DND-41 (cell line): ENCODE results near the gene PPARA.
"Not testable (repeated sequence)": the region's sequence is repeated elsewhere in the genome, so short reads cannot be mapped to it uniquely, and the experiment has no call there.

Experiments
- ATAC-seq: fragments of 200-7000 bp; cut with Tn5 transposase; 3 replicates; pipeline ENCODE4 v1.9.1; 2021; ENCODE audit warnings: low read depth; ENCODE audit not compliant: insufficient read depth
- DNase-seq: peaks from one replicate; pipeline ENCODE4 v3.0.0-alpha.2; 2020
- H2AFZ ChIP-seq: 2 replicates; pipeline ENCODE4 v1.6.0; 2012; ENCODE audit warnings: low read depth, low read length
- H3K27ac ChIP-seq: 2 replicates; pipeline ENCODE4 v1.5.1; 2012; ENCODE audit warnings: low read length, inconsistent platforms
- H3K27me3 ChIP-seq: fragments of 200-600 bp; sonication (generic); 2 replicates; pipeline ENCODE4 v1.6.0; 2012; ENCODE audit warnings: low read length, mild to moderate bottlenecking, inconsistent platforms; ENCODE audit not compliant: insufficient read depth, poor library complexity
- H3K36me3 ChIP-seq: 2 replicates; pipeline ENCODE4 v1.5.1; 2012; ENCODE audit warnings: low read length, inconsistent platforms; ENCODE audit not compliant: insufficient read depth
- H3K4me1 ChIP-seq: 2 replicates; pipeline ENCODE4 v1.5.1; 2012; ENCODE audit warnings: mild to moderate bottlenecking, low read length; ENCODE audit not compliant: insufficient read depth
- H3K4me2 ChIP-seq: 2 replicates; pipeline ENCODE4 v1.6.0; 2012; ENCODE audit warnings: mild to moderate bottlenecking, moderate library complexity, low read length, inconsistent platforms; ENCODE audit not compliant: insufficient read depth
- H3K4me3 ChIP-seq, 2 experiments: fragments of 200-600 bp in 1 of 2; shearing (Covaris generic) in 1 of 2; 2 replicates each; pipeline ENCODE4 v1.5.1; 2012 to 2016; ENCODE audit warnings: inconsistent platforms in 2 of 2, low read length in 2 of 2, mild to moderate bottlenecking in 2 of 2, low read depth in 1 of 2, moderate library complexity in 1 of 2
- H3K79me2 ChIP-seq: 2 replicates; pipeline ENCODE4 v1.6.0; 2012; ENCODE audit warnings: low read length, inconsistent platforms; ENCODE audit not compliant: insufficient read depth
- H3K9ac ChIP-seq: 2 replicates; pipeline ENCODE4 v1.6.0; 2012; ENCODE audit warnings: low read depth, mild to moderate bottlenecking, inconsistent platforms, low read length, moderate library complexity
- H3K9me3 ChIP-seq: 2 replicates; pipeline ENCODE4 v1.5.1; 2012; ENCODE audit warnings: low read length, moderate library complexity, mild to moderate bottlenecking, inconsistent platforms; ENCODE audit not compliant: insufficient read depth, severe bottlenecking
- H4K20me1 ChIP-seq: 2 replicates; pipeline ENCODE4 v1.6.0; 2012; ENCODE audit warnings: low read length; ENCODE audit not compliant: insufficient read depth
- CTCF ChIP-seq: IDR thresholded peaks from 2 replicates; pipeline ENCODE4 v1.5.1; 2012; ENCODE audit warnings: borderline replicate concordance, low read length, moderate library complexity, mild to moderate bottlenecking; ENCODE audit not compliant: poor library complexity, severe bottlenecking; ENCODE audit errors: extremely low read depth
- EZH2 ChIP-seq: IDR thresholded peaks from 3 replicates; pipeline ENCODE4 v1.6.1; 2012; ENCODE audit warnings: borderline replicate concordance, low read depth, mild to moderate bottlenecking, moderate library complexity, low read length, inconsistent platforms; ENCODE audit not compliant: severe bottlenecking

PPARA gene

GRCh38 chr22:46129390-46130041 lies 20.8 kb upstream of the PPARA start:
- H3K79me2 ChIP-seq: no peaks in the 10 kb centered on the region
- TF ChIP-seq CTCF (no peak), EZH2 (no peak)
- H3K4me1 ChIP-seq: no peaks in the 10 kb centered on the region
- no peak for DNase-seq
- no peaks in the 10 kb centered on the region for H4K20me1 ChIP-seq
- no peaks in the 10 kb centered on the region for H3K27me3 ChIP-seq
- no peaks in the 10 kb centered on the region for H3K36me3 ChIP-seq
- H3K27ac ChIP-seq: no peak overlapping the region
- H3K9ac ChIP-seq: no peak overlapping the region
- no peak overlapping the region for H3K4me2 ChIP-seq
- no peak overlapping the region for H2AFZ ChIP-seq
- ATAC-seq: no peak
- H3K4me3 ChIP-seq: no peak overlapping the region
- no peaks in the 10 kb centered on the region for H3K9me3 ChIP-seq

GRCh38 chr22:46131151-46131587 lies 19.2 kb upstream of the PPARA start:
- no peak for DNase-seq
- no peak overlapping the region for H3K4me2 ChIP-seq
- H3K4me1 ChIP-seq: no peaks in the 10 kb centered on the region
- no peaks in the 10 kb centered on the region for H4K20me1 ChIP-seq
- TF ChIP-seq CTCF (peak; percentile 63), EZH2 (no peak)
- no peak overlapping the region for H2AFZ ChIP-seq
- H3K27ac ChIP-seq: no peak overlapping the region
- no peaks in the 10 kb centered on the region for H3K79me2 ChIP-seq
- no peaks in the 10 kb centered on the region for H3K9me3 ChIP-seq
- no peaks in the 10 kb centered on the region for H3K36me3 ChIP-seq
- no peak overlapping the region for H3K4me3 ChIP-seq
- H3K27me3 ChIP-seq: no peaks in the 10 kb centered on the region
- H3K9ac ChIP-seq: no peak overlapping the region
- no peak; the same call in 2 of the 3 replicates for ATAC-seq

GRCh38 chr22:46132193-46132829 lies 18.0 kb upstream of the PPARA start:
- not testable (repeated sequence) for H3K79me2 ChIP-seq, H3K9ac ChIP-seq, ATAC-seq, H3K4me1 ChIP-seq, H3K9me3 ChIP-seq, H3K27ac ChIP-seq, DNase-seq, H3K36me3 ChIP-seq, H3K27me3 ChIP-seq, H3K4me3 ChIP-seq, H2AFZ ChIP-seq, H4K20me1 ChIP-seq, H3K4me2 ChIP-seq

- Histone ChIP-seq H3K27me3 (no peaks in the 10 kb centered on the region), H4K20me1 (no peaks in the 10 kb centered on the region), H2AFZ (no peak overlapping the region), H3K4me3 (no peak overlapping the region), H3K79me2 (no peaks in the 10 kb centered on the region), H3K9me3 (no peaks in the 10 kb centered on the region), H3K4me2 (no peak overlapping the region), H3K9ac (no peak overlapping the region), H3K27ac (no peak overlapping the region), H3K4me1 (no peaks in the 10 kb centered on the region), H3K36me3 (no peaks in the 10 kb centered on the region)
- ATAC-seq (no peak), DNase-seq (no peak)
- TF ChIP-seq CTCF: no peak
- TF ChIP-seq EZH2: no peak
Observed at GRCh38 chr22:46132830-46133587, 17.3 kb upstream of the PPARA start.
